NCI-H1694 (cell line): ENCODE results near the gene ZBTB21.

ENCODE experiments used
- DNase-seq: peaks from one replicate; lab custom pipeline; 2025; lab: John Stamatoyannopoulos, UW

ZBTB21 gene

DNA sequence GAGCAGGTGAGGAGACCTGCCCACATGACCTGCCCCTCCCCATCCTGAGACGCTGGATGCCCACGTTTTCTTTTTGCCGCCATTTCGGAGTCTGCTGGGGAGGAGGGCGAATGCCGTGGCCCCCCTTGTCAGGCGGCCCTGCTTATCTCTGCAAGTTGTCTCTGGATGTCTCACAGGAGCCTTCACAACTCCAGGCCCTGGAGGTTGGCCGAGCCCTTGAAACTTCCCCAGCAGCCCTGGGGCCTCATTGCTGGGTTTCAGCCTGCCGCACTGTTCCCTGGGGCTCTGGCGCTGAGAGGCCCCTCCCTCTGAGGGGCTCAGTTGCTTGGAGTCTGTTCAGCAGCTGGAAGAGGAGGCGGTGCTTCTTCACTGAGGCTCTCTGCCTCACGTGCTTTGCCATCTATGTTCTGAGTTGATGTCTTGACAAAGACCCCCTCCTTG is 29.8 kb upstream of the ZBTB21 start:
- no peak for DNase-seq

DNA sequence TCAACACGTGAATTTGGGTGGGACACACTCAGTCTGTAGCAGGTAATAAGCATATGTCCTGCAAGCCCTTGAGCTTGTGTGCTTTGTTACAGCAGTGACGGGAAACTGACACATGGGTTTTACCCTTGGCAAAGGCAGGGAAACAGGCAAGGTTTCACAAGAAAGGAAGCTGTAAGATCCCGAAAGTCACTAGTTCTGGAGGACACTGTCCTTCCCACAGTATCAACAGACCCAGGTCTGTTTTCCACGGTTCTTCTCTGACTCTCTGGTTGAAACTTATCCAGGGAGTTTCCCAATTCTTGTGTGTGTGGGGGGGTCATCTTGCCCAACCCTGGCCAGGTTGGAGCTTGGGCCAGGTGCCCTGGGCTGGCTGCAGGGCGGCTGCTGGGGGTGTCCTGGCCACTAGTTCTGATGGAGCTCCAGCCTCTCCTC is 29.3 kb upstream of the ZBTB21 start:
- DNase-seq: no peak

- DNase-seq: peak; percentile 64
Measured at GRCh38 chr21:42038826-42039425, 28.8 kb upstream of the ZBTB21 start.

GRCh38 chr21:42038393-42038792 is 28.2 kb upstream of the ZBTB21 start:
- no peak for DNase-seq

- no peak for DNase-seq
Measured at GRCh38 chr21:42037943-42038342, 27.8 kb upstream of the ZBTB21 start.

DNA sequence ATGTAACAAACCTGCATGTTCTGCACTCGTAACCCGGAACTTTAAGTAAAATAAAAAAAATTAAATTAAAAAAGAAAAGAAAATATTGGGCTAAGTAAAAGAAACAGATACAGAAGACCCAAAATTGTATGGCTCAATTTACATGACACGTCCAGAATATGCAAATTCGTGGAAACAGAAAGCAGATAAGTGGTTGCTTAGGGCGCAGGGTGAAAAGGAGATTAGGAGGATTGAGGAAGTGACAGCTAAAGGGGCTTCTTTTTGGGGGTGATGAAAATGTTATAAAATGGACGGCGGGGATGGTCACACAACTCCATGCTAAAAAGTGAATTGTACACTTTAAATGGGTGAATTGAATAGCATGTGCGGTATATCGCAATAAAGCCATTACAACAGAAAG is 27.4 kb upstream of the ZBTB21 start:
- DNase-seq: no peak

GRCh38 chr21:42036313-42036712 is 26.2 kb upstream of the ZBTB21 start:
- no peak for DNase-seq

- DNase-seq: no peak
Measured at GRCh38 chr21:42032968-42033367, 22.8 kb upstream of the ZBTB21 start.

GRCh38 chr21:42032266-42032665 is 22.1 kb upstream of the ZBTB21 start:
- no peak for DNase-seq

- no peak for DNase-seq
Measured at GRCh38 chr21:42031816-42032215, 21.7 kb upstream of the ZBTB21 start.

- DNase-seq: no peak
Measured at GRCh38 chr21:42031241-42031640, 21.1 kb upstream of the ZBTB21 start.

- no peak for DNase-seq
Measured at GRCh38 chr21:42030311-42030710, 20.2 kb upstream of the ZBTB21 start.

- no peak for DNase-seq
Measured at GRCh38 chr21:42028766-42029425, 18.7 kb upstream of the ZBTB21 start.

GRCh38 chr21:42027822-42028765 is 17.9 kb upstream of the ZBTB21 start:
- peak; percentile 70 for DNase-seq

- no peak for DNase-seq
Measured at GRCh38 chr21:42027085-42027821, 17.1 kb upstream of the ZBTB21 start.

DNA sequence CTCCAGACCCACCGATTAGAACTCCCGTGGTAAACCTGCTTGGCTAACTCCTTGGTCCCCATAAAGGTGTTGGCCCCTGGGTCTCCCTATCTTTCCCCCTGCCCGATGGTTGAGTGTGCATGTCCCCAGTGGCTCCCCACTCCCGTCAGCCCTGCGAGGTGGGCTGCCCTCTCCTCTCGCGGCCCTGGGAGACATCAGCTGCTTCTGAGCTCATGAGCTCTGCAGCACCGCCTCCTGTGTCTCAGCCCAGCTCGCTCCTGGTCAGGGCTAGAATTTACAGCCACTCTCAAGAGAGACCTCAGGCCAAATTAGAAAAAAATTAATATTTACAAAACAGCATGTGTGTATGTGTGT is 15.9 kb upstream of the ZBTB21 start:
- DNase-seq: no peak

DNA sequence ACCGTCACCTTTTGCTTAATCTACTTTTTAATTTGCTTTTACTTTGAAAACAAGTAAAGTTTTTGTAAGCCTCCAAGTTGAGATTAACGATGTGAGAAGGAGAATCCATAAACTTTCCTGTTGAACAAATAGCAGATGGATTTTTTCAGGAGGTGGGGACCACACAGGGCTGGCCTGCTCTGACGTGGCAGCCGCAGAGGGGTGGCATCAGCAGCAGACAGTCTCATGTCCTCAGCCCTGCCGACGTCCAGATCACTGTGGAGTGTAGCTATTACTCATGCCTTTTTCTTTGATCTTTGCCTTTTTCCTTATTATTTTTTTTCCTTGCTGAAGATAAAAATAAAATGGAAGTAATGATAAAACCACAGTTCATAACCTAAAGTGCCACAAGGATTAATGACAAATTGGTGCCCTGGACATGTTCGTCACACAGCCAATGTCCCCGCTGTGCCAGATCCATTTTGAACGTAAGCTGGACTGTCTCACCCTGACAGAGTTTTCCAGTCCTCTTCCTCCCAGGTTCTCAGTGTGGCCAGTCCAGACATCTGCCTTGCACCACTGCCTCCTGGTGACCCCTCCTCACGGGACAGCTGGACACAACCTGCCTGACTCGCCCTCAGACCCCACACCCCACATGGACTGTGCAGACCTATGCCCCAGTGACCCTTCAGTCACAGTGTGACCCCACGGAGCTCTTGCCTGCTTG is 15.4 kb upstream of the ZBTB21 start:
- no peak for DNase-seq

GRCh38 chr21:42022906-42023305 is 12.7 kb upstream of the ZBTB21 start:
- no peak for DNase-seq

DNA sequence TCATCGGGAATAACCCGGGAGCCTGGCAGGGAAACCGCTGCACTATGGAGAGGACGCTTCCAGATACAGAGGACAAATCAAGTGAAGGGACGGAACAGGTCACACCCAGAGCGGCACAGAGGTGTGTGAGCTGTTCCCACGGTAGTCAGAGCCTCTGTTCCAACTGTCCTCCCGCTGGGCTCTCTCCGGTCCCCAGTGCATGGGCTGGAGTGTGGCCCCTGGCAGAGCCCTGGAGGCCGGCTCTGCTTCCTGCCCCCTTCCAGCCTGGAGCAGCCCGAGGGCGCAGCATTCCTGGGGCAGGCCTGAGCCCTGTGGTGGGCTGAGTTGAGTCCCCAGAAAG is 11.9 kb upstream of the ZBTB21 start:
- DNase-seq: no peak

DNA sequence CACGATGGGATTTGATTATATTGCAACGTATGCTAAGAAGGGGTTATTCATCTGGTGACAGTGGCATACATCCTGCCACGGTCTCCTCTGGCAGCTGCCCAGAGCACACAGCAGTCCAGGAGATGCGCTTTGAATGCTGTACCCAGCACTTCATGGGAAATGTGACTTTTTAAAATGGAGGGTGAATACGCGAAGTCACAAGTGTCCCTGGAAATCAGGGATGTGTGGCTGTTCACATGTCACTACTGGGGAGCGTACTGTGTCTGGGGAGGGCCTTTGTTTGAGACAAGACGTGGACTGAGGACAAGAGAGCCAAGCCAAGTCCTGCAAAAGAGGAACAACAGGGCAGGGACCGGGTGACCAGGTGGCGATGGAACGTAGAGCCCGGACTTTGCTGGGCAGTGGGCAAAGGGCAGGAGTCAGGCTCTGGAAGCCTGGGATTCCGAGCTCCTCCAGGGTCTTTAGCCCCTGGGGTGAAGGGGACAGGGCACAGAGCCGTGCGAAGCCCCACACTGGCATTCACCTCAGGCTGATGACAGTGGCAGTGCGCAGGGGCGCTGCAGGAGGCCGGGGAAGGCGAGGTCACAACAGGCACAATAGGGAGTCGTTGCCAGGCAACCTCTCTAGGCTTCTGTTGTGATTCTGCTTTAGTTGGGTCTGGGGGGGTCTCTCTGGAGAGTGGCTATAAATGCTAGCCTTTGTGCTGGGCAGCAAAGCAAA is 11.4 kb upstream of the ZBTB21 start:
- no peak for DNase-seq

DNA sequence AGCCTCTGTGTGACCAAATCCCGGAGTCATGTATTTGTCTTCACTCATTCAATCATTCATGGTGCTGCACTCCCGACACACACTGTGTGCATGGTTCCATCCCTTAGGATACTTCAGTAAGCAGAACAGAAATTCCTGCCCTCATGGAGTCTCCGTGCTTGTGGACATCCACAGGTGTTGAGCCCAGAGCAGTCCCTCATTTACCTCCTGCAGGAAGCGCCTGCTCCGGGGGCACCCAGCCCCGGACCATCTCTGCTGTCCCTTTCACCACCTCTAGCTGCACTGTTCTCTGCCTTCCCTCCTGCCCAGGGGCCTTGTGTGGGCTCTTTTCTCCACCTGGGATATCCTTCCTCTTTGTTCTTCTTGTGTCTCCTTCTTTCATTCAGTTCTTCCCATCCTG is 9.5 kb upstream of the ZBTB21 start:
- DNase-seq: no peak
